ENCODE results near the gene MAEL. TPM values are rescaled to one million over a fixed set of nuclear protein-coding genes. Genes with fewer than 3 reads are reported as not detected.

The MAEL gene
- total and polyA plus RNA-seq, 2 of the 8 experiments (the other 6 are each of a cell fraction or from before 2014, with no cell fraction given), result 0.03 TPM; not detected in 1

GRCh38 chr1:167064621-167065020, 75.5 kb downstream of the MAEL start (continued):
- no peak for TF ChIP-seq CTCF (IDR thresholded peaks at IDR 0.05; ENCODE audit: control extremely low read depth in 1 of 3, insufficient read depth in 1 of 3, low read depth in 1 of 3, low read length in 3 of 3)
- TF ChIP-seq MAFK (IDR thresholded peaks at IDR 0.05; ENCODE audit: low read depth, low read length), result no peak
- no peak for TF ChIP-seq CBX8 (IDR thresholded peaks at IDR 0.05; ENCODE audit: borderline replicate concordance, low read depth, low read length)

Data from H1 (cell line).